HepG2 (cell line): ENCODE results near the gene C5orf24. TPM values are rescaled to one million over a fixed set of nuclear protein-coding genes. Genes with fewer than 3 reads are reported as not detected.

ENCODE experiments used
- BORCS8-MEF2B ChIP-seq: sonication (generic); formaldehyde crosslinking; IDR thresholded peaks from 2 replicates; pipeline ENCODE4 v1.8.0; 2022; ENCODE audit warnings: mild to moderate bottlenecking, missing genetic modification reagents
- DMAP1 ChIP-seq: IDR thresholded peaks from 2 replicates; pipeline ENCODE4 v1.6.1; 2016
- JUND ChIP-seq: sonication (generic); formaldehyde crosslinking; IDR thresholded peaks from 2 replicates; pipeline ENCODE4 v1.8.0; 2022; ENCODE audit warnings: mild to moderate bottlenecking, missing genetic modification reagents
- PAWR ChIP-seq: sonication (generic); formaldehyde crosslinking; IDR thresholded peaks from 2 replicates; pipeline ENCODE4 v1.4.0; 2020; ENCODE audit warnings: missing genetic modification reagents, mild to moderate bottlenecking, borderline replicate concordance
- PHF8 ChIP-seq: sonication (generic); formaldehyde crosslinking; IDR thresholded peaks from 2 replicates; pipeline ENCODE4 v1.5.0; 2020; ENCODE audit warnings: missing genetic modification reagents
- ZBTB3 ChIP-seq: sonication (generic); formaldehyde crosslinking; IDR thresholded peaks from 2 replicates; pipeline ENCODE4 v1.4.0; 2020; ENCODE audit warnings: low read depth, mild to moderate bottlenecking, moderate library complexity, missing genetic modification reagents, borderline replicate concordance
- ZNF280B ChIP-seq: sonication (generic); formaldehyde crosslinking; IDR thresholded peaks from 2 replicates; pipeline ENCODE4 v1.5.0; 2020; ENCODE audit warnings: missing genetic modification reagents, mild to moderate bottlenecking, borderline replicate concordance
- ZNF33B ChIP-seq: sonication (generic); formaldehyde crosslinking; IDR thresholded peaks from 2 replicates; pipeline ENCODE4 v1.5.1; 2020; ENCODE audit warnings: mild to moderate bottlenecking, missing genetic modification reagents
- ZNF550 ChIP-seq: sonication (generic); formaldehyde crosslinking; IDR thresholded peaks from 2 replicates; pipeline ENCODE4 v1.4.0; 2020; ENCODE audit warnings: mild to moderate bottlenecking, missing genetic modification reagents, borderline replicate concordance
- ZNF557 ChIP-seq: sonication (generic); formaldehyde crosslinking; IDR thresholded peaks from 2 replicates; pipeline ENCODE4 v1.4.0; 2020; ENCODE audit warnings: missing genetic modification reagents
- ZNF605 ChIP-seq: sonication (generic); formaldehyde crosslinking; IDR thresholded peaks from 2 replicates; pipeline ENCODE4 v1.8.0; 2022; ENCODE audit warnings: mild to moderate bottlenecking, missing genetic modification reagents
- ZNF644 ChIP-seq: IDR thresholded peaks from 2 replicates; pipeline ENCODE4 v1.6.1; 2016; ENCODE audit warnings: low read depth
- ZNF768 ChIP-seq: sonication (generic); formaldehyde crosslinking; IDR thresholded peaks from 2 replicates; pipeline ENCODE4 v1.4.0; 2020; ENCODE audit warnings: missing genetic modification reagents
- ZNF781 ChIP-seq: sonication (generic); formaldehyde crosslinking; IDR thresholded peaks from 2 replicates; pipeline ENCODE4 v1.5.1; 2020; ENCODE audit warnings: borderline replicate concordance, mild to moderate bottlenecking, missing genetic modification reagents; ENCODE audit errors: not compliant biosample characterization
- ZSCAN20 ChIP-seq: sonication (generic); formaldehyde crosslinking; IDR thresholded peaks from 2 replicates; pipeline ENCODE4 v1.4.0; 2020; ENCODE audit warnings: missing genetic modification reagents, mild to moderate bottlenecking, borderline replicate concordance
- polyA plus RNA-seq, 8 experiments: library from polyadenylated mRNA; depleted of rRNA in 3 of 8; stranded (reverse) in 7 of 8; unstranded in 1 of 8; fragments of >200 nt; fragmentation: Illumina TruSeq in 4 of 8; extraction: Trizol in 4 of 8; gene quantifications; 2 replicates each; pipeline versions ENCODE4 v1.2.1 to v1.2.3, GENCODE V29; 2011 to 2016; ENCODE audit warnings: low read depth in 4 of 8, missing spikeins in 1 of 8, mixed read lengths in 1 of 8; ENCODE audit not compliant: insufficient read depth in 1 of 8
- total RNA-seq, 5 experiments: library from RNA; depleted of rRNA; stranded (reverse); fragments of >200 nt; fragmentation: Illumina TruSeq; extraction: Trizol; gene quantifications; 2 replicates each; pipeline ENCODE4 v1.2.3, GENCODE V29; 2016; ENCODE audit warnings: low read depth in 1 of 5
- TF ChIP-seq, protein P1 (sequence below): sonication (generic); formaldehyde crosslinking; IDR thresholded peaks from 2 replicates; pipeline ENCODE4 v1.4.0; 2020; ENCODE audit warnings: mild to moderate bottlenecking, missing genetic modification reagents
- TF ChIP-seq, protein P2 (sequence below): sonication (generic); formaldehyde crosslinking; IDR thresholded peaks from 2 replicates; pipeline ENCODE4 v1.4.0; 2020; ENCODE audit warnings: missing genetic modification reagents, borderline replicate concordance
- TF ChIP-seq, protein P3 (sequence below): sonication (generic); formaldehyde crosslinking; IDR thresholded peaks from 2 replicates; pipeline ENCODE4 v1.5.1; 2020; ENCODE audit warnings: missing genetic modification reagents, mild to moderate bottlenecking, borderline replicate concordance
- TF ChIP-seq, protein P4 (sequence below): IDR thresholded peaks from 2 replicates; pipeline ENCODE4 v1.6.1; 2018; ENCODE audit warnings: missing genetic modification reagents

Gene C5orf24
- total and polyA plus RNA-seq, 2 of the 13 experiments (the other 11 are each of a cell fraction or from before 2014, with no cell fraction given): 34.6 to 41.5 TPM

- no peak for TF ChIP-seq ZNF280B (CRISPR knock-in tag)
- TF ChIP-seq, protein P1, sequence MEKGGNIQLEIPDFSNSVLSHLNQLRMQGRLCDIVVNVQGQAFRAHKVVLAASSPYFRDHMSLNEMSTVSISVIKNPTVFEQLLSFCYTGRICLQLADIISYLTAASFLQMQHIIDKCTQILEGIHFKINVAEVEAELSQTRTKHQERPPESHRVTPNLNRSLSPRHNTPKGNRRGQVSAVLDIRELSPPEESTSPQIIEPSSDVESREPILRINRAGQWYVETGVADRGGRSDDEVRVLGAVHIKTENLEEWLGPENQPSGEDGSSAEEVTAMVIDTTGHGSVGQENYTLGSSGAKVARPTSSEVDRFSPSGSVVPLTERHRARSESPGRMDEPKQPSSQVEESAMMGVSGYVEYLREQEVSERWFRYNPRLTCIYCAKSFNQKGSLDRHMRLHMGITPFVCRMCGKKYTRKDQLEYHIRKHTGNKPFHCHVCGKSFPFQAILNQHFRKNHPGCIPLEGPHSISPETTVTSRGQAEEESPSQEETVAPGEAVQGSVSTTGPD (CRISPR knock-in tag): no peak
- 0 out of 2 replicates have a peak, but pooled peaks have one; percentile 29 for TF ChIP-seq ZNF33B (CRISPR knock-in tag)
- TF ChIP-seq ZNF781: no peak
- TF ChIP-seq PAWR (CRISPR knock-in tag): 0 out of 2 replicates have a peak, but pooled peaks have one; percentile 20
- TF ChIP-seq ZNF557 (CRISPR knock-in tag): no peak; the same call in 1 of the 2 replicates
- TF ChIP-seq, protein P2, sequence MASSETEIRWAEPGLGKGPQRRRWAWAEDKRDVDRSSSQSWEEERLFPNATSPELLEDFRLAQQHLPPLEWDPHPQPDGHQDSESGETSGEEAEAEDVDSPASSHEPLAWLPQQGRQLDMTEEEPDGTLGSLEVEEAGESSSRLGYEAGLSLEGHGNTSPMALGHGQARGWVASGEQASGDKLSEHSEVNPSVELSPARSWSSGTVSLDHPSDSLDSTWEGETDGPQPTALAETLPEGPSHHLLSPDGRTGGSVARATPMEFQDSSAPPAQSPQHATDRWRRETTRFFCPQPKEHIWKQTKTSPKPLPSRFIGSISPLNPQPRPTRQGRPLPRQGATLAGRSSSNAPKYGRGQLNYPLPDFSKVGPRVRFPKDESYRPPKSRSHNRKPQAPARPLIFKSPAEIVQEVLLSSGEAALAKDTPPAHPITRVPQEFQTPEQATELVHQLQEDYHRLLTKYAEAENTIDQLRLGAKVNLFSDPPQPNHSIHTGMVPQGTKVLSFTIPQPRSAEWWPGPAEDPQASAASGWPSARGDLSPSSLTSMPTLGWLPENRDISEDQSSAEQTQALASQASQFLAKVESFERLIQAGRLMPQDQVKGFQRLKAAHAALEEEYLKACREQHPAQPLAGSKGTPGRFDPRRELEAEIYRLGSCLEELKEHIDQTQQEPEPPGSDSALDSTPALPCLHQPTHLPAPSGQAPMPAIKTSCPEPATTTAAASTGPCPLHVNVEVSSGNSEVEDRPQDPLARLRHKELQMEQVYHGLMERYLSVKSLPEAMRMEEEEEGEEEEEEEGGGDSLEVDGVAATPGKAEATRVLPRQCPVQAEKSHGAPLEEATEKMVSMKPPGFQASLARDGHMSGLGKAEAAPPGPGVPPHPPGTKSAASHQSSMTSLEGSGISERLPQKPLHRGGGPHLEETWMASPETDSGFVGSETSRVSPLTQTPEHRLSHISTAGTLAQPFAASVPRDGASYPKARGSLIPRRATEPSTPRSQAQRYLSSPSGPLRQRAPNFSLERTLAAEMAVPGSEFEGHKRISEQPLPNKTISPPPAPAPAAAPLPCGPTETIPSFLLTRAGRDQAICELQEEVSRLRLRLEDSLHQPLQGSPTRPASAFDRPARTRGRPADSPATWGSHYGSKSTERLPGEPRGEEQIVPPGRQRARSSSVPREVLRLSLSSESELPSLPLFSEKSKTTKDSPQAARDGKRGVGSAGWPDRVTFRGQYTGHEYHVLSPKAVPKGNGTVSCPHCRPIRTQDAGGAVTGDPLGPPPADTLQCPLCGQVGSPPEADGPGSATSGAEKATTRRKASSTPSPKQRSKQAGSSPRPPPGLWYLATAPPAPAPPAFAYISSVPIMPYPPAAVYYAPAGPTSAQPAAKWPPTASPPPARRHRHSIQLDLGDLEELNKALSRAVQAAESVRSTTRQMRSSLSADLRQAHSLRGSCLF: no peak
- TF ChIP-seq ZNF768 (CRISPR knock-in tag): peak; percentile 54
- TF ChIP-seq, protein P3, sequence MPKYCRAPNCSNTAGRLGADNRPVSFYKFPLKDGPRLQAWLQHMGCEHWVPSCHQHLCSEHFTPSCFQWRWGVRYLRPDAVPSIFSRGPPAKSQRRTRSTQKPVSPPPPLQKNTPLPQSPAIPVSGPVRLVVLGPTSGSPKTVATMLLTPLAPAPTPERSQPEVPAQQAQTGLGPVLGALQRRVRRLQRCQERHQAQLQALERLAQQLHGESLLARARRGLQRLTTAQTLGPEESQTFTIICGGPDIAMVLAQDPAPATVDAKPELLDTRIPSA (CRISPR knock-in tag): 0 out of 2 replicates have a peak, but pooled peaks have one; percentile 35
- TF ChIP-seq DMAP1 (CRISPR knock-in tag): peak; percentile 62; the same call in 1 of the 2 replicates
- TF ChIP-seq BORCS8-MEF2B (CRISPR knock-in tag): no peak; the same call in 1 of the 2 replicates
- TF ChIP-seq ZNF550 (CRISPR knock-in tag): no peak
- 0 out of 2 replicates have a peak, but pooled peaks have one; percentile 26 for TF ChIP-seq ZNF644 (CRISPR knock-in tag)
- no peak for TF ChIP-seq JUND (CRISPR knock-in tag)
- TF ChIP-seq ZNF605 (CRISPR knock-in tag): peak; percentile 62
- TF ChIP-seq ZBTB3: no peak
- TF ChIP-seq PHF8 (CRISPR knock-in tag): peak; percentile 78
- peak; percentile 77; the same call in 1 of the 2 replicates for TF ChIP-seq ZSCAN20 (CRISPR knock-in tag)
- TF ChIP-seq, protein P4, sequence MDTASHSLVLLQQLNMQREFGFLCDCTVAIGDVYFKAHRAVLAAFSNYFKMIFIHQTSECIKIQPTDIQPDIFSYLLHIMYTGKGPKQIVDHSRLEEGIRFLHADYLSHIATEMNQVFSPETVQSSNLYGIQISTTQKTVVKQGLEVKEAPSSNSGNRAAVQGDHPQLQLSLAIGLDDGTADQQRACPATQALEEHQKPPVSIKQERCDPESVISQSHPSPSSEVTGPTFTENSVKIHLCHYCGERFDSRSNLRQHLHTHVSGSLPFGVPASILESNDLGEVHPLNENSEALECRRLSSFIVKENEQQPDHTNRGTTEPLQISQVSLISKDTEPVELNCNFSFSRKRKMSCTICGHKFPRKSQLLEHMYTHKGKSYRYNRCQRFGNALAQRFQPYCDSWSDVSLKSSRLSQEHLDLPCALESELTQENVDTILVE: peak; percentile 79; the same call in 1 of the 2 replicates
Measured at GRCh38 chr5:134904610-134905245, 59.0 kb downstream of the C5orf24 start, which contains the start of gene PCBD2 (continued).
